Osteoblast (primary cell): ENCODE measurements around the gene CHST11. TPM values are rescaled to one million over a fixed set of nuclear protein-coding genes. Genes with fewer than 3 reads are reported as not detected.
"Not testable (repeated sequence)": the region's sequence is repeated elsewhere in the genome, so short reads cannot be mapped to it uniquely, and the experiment has no call there.

ENCODE experiments used
- DNase-seq: peaks from one replicate; pipeline ENCODE4 v3.0.0; 2011; ENCODE audit warnings: low spot score, mixed read lengths; ENCODE audit not compliant: insufficient read length; ENCODE audit errors: missing footprints
- H2AFZ ChIP-seq: 2 replicates; pipeline ENCODE4 v1.6.0; 2011; ENCODE audit warnings: mild to moderate bottlenecking, low read length
- H3K27ac ChIP-seq: 2 replicates; pipeline ENCODE4 v1.5.1; 2011; ENCODE audit warnings: mild to moderate bottlenecking, low read depth, low read length, moderate library complexity
- H3K27me3 ChIP-seq: 2 replicates; pipeline ENCODE4 v1.6.0; 2012; ENCODE audit warnings: mild to moderate bottlenecking, control low read depth, inconsistent platforms, low read length, moderate library complexity; ENCODE audit not compliant: insufficient read depth
- H3K36me3 ChIP-seq: 2 replicates; pipeline ENCODE4 v1.5.1; 2011; ENCODE audit warnings: mild to moderate bottlenecking, low read length, control low read depth, moderate library complexity; ENCODE audit not compliant: insufficient read depth
- H3K4me1 ChIP-seq: 2 replicates; pipeline ENCODE4 v1.5.1; 2011; ENCODE audit warnings: mild to moderate bottlenecking, low read length, control low read depth, moderate library complexity; ENCODE audit not compliant: insufficient read depth
- H3K4me2 ChIP-seq: 2 replicates; pipeline ENCODE4 v1.6.0; 2011; ENCODE audit warnings: mild to moderate bottlenecking, low read length; ENCODE audit not compliant: insufficient read depth
- H3K4me3 ChIP-seq: fragments of 200-600 bp; sonication (generic); 3 replicates; pipeline ENCODE4 v1.5.1; 2012; ENCODE audit warnings: mild to moderate bottlenecking, low read length, inconsistent platforms; ENCODE audit not compliant: insufficient read depth
- H3K79me2 ChIP-seq: 2 replicates; pipeline ENCODE4 v1.6.0; 2012; ENCODE audit warnings: mild to moderate bottlenecking, low read length, control low read depth, inconsistent platforms; ENCODE audit not compliant: insufficient read depth
- H3K9me3 ChIP-seq: 2 replicates; pipeline ENCODE4 v1.5.1; 2011; ENCODE audit warnings: low read depth, low read length, control low read depth
- H4K20me1 ChIP-seq: 2 replicates; pipeline ENCODE4 v1.6.0; 2012; ENCODE audit warnings: mild to moderate bottlenecking, low read length, control low read depth; ENCODE audit not compliant: insufficient read depth
- CTCF ChIP-seq: IDR thresholded peaks from 2 replicates; pipeline ENCODE4 v1.5.1; 2011; ENCODE audit warnings: mild to moderate bottlenecking, low read depth, low read length, moderate library complexity; ENCODE audit errors: extremely low read depth
- total RNA-seq: library from RNA; depleted of rRNA; stranded (reverse); fragments of >200 nt; gene quantifications from 2 replicates; pipeline ENCODE4 v1.2.3, GENCODE V29; 2012

The CHST11 gene
- total RNA-seq, 1 donor, result 24.6 TPM

- peaks cover 2% of the 10 kb centered on the region for H4K20me1 ChIP-seq
Observed at GRCh38 chr12:104741497-104742367, 285.0 kb downstream of the CHST11 start.

DNA sequence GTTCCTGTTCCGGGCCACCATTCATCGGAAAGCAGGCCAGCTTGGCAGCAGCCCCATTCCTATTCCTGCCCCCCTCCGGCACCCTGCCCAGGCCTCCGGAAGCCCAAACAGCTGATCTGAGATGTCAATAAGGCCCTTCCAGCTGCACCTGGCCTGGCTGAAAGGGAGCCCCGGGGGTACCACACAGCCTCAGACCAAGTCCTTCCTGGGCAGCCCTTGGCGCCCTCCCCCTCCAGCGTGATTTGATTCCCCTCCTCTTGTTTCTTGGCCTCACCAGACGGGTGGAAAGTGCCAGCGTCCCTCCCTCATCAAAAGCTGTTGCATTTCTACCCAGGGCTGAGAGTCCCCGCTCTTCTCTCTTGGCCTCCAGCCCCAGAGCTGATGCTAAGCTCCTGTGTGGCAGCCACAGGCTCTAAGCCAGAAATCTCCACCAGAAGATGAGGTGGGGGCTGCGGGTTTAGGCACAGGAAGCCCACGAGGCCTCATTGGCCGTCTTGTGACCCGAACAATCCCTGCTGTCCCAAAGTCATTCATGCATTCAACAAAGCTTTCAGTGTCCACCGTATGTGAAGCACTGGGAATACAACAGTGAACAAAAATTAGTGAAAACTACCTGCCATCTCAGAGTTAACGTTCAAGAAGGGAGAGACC is 285.9 kb downstream of the CHST11 start:
- no peak for DNase-seq
- Histone ChIP-seq H3K9me3 (no peaks in the 10 kb centered on the region), H4K20me1 (peaks cover 2% of the 10 kb centered on the region), H3K4me3 (no peak overlapping the region), H3K27ac (no peak overlapping the region), H3K4me1 (no peaks in the 10 kb centered on the region), H2AFZ (no peak overlapping the region), H3K27me3 (no peaks in the 10 kb centered on the region), H3K36me3 (no peaks in the 10 kb centered on the region), H3K4me2 (no peak overlapping the region), H3K79me2 (no peaks in the 10 kb centered on the region)
- no peak for TF ChIP-seq CTCF

More at GRCh38 chr12:104741497-104742367, 285.0 kb downstream of the CHST11 start:
- no peak overlapping the region for H2AFZ ChIP-seq
- no peak for DNase-seq
- H3K9me3 ChIP-seq, result no peaks in the 10 kb centered on the region
- no peak overlapping the region for H3K4me3 ChIP-seq
- no peak for TF ChIP-seq CTCF
- H3K36me3 ChIP-seq, result no peaks in the 10 kb centered on the region
- no peaks in the 10 kb centered on the region for H3K27me3 ChIP-seq
- no peaks in the 10 kb centered on the region for H3K4me1 ChIP-seq
- no peak overlapping the region for H3K4me2 ChIP-seq
- no peak overlapping the region for H3K27ac ChIP-seq
- H3K79me2 ChIP-seq, result no peaks in the 10 kb centered on the region

- Histone ChIP-seq H3K4me2 (no peak overlapping the region), H2AFZ (no peak overlapping the region), H3K27me3 (no peaks in the 10 kb centered on the region), H4K20me1 (peaks cover 2% of the 10 kb centered on the region), H3K27ac (no peak overlapping the region), H3K9me3 (no peaks in the 10 kb centered on the region), H3K79me2 (no peaks in the 10 kb centered on the region), H3K4me1 (no peaks in the 10 kb centered on the region), H3K36me3 (no peaks in the 10 kb centered on the region), H3K4me3 (no peak overlapping the region)
- DNase-seq, result no peak
- TF ChIP-seq CTCF, result no peak
Observed at GRCh38 chr12:104743202-104743580, 286.4 kb downstream of the CHST11 start.

GRCh38 chr12:104743753-104744548 is 287.2 kb downstream of the CHST11 start:
- H3K4me2 ChIP-seq, H3K36me3 ChIP-seq, H3K9me3 ChIP-seq, H4K20me1 ChIP-seq, H2AFZ ChIP-seq, DNase-seq, H3K27ac ChIP-seq, H3K4me3 ChIP-seq, H3K79me2 ChIP-seq, H3K4me1 ChIP-seq, H3K27me3 ChIP-seq: not testable (repeated sequence)
